Measurements from ENCODE around the gene RBBP9. TPM values are rescaled to one million over a fixed set of nuclear protein-coding genes. Genes with fewer than 3 reads are reported as not detected.

Gene RBBP9
- total and polyA plus RNA-seq, 9 of the 15 experiments (the other 6 are each of a cell fraction or from before 2014, with no cell fraction given) = 0.94 to 4.4 (median 2.5) TPM

DNA sequence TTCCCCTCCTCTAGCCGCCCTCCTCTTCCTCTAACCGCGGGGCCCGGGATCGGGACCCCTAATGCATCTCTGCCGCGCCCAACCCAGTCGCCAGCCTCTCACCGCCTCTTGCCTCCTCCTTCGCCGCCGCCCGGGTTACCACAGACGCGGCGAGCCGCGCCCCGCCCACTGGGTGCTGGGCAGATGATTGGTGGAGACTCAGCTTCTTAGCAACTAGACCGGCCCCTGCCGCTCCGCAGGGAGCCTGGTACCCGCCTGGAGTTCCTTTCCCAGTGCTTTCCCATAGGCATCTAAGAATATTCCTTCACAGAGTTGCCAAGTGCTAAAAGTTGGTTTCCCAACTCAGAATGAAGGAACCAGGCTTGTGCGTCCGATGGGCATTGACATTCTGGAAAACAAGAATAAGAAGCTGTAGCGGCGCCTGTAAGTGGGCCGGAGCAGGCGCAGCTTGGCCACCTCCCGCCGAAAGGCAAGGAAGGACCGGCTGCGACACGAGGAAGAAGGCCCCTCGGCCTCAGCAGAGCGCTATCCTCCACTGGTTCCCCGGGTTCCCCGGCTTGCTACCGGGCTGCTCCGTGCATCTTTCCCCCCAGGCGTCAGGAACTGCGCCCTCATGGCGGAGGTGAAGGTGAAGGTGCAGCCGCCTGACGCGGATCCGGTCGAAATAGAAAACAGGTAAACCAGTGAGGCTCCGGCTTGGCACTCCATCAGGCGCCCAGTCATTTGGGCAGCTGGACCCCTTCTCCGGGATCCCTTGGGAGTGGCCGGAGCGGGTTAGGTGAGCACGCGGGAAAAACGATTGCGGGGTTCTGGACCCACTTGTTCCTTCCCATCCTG lies 29.9 kb downstream of the RBBP9 start, which contains the start of the genes DZANK1 and POLR3F (continued):
- TF ChIP-seq, protein P1, sequence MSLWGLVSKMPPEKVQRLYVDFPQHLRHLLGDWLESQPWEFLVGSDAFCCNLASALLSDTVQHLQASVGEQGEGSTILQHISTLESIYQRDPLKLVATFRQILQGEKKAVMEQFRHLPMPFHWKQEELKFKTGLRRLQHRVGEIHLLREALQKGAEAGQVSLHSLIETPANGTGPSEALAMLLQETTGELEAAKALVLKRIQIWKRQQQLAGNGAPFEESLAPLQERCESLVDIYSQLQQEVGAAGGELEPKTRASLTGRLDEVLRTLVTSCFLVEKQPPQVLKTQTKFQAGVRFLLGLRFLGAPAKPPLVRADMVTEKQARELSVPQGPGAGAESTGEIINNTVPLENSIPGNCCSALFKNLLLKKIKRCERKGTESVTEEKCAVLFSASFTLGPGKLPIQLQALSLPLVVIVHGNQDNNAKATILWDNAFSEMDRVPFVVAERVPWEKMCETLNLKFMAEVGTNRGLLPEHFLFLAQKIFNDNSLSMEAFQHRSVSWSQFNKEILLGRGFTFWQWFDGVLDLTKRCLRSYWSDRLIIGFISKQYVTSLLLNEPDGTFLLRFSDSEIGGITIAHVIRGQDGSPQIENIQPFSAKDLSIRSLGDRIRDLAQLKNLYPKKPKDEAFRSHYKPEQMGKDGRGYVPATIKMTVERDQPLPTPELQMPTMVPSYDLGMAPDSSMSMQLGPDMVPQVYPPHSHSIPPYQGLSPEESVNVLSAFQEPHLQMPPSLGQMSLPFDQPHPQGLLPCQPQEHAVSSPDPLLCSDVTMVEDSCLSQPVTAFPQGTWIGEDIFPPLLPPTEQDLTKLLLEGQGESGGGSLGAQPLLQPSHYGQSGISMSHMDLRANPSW (CRISPR knock-in tag; IDR thresholded peaks at IDR 0.05) = no peak
- TF ChIP-seq, protein P2, sequence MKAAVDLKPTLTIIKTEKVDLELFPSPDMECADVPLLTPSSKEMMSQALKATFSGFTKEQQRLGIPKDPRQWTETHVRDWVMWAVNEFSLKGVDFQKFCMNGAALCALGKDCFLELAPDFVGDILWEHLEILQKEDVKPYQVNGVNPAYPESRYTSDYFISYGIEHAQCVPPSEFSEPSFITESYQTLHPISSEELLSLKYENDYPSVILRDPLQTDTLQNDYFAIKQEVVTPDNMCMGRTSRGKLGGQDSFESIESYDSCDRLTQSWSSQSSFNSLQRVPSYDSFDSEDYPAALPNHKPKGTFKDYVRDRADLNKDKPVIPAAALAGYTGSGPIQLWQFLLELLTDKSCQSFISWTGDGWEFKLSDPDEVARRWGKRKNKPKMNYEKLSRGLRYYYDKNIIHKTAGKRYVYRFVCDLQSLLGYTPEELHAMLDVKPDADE (conservative IDR thresholded peaks at IDR 0.05; ENCODE audit: control insufficient read depth, low read depth, low read length) = no peak; the same call in 1 of the 2 replicates
- no peak for TF ChIP-seq ZNF785 (CRISPR knock-in tag; IDR thresholded peaks at IDR 0.05)
- TF ChIP-seq HCFC1 (IDR thresholded peaks at IDR 0.05; ENCODE audit: low read depth, low read length) = peak; percentile 89
- TF ChIP-seq, protein P3, sequence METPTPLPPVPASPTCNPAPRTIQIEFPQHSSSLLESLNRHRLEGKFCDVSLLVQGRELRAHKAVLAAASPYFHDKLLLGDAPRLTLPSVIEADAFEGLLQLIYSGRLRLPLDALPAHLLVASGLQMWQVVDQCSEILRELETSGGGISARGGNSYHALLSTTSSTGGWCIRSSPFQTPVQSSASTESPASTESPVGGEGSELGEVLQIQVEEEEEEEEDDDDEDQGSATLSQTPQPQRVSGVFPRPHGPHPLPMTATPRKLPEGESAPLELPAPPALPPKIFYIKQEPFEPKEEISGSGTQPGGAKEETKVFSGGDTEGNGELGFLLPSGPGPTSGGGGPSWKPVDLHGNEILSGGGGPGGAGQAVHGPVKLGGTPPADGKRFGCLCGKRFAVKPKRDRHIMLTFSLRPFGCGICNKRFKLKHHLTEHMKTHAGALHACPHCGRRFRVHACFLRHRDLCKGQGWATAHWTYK (CRISPR knock-in tag; IDR thresholded peaks at IDR 0.05) = no peak
- no peak for TF ChIP-seq ZNF146 (CRISPR knock-in tag; IDR thresholded peaks at IDR 0.05; ENCODE audit: unreplicated experiment)
- no peak for TF ChIP-seq HMG20B (CRISPR knock-in tag; IDR thresholded peaks at IDR 0.05)
- no peak for TF ChIP-seq NR1H2 (CRISPR knock-in tag; IDR thresholded peaks at IDR 0.05)
- no peak for TF ChIP-seq COPS2 (conservative IDR thresholded peaks at IDR 0.05)
- TF ChIP-seq U2AF2 (optimal IDR thresholded peaks at IDR 0.05; ENCODE audit: low read depth, low read length) = no peak
- TF ChIP-seq KLF1 (tag; IDR thresholded peaks at IDR 0.05) = no peak
- no peak for TF ChIP-seq XRCC4 (IDR thresholded peaks at IDR 0.05; ENCODE audit: extremely low read depth, insufficient read depth, insufficient read length)
- TF ChIP-seq KLF6 (CRISPR knock-in tag; IDR thresholded peaks at IDR 0.05; ENCODE audit: borderline replicate concordance) = no peak
- TF ChIP-seq HDGF (IDR thresholded peaks at IDR 0.05) = no peak
- TF ChIP-seq GTF2A2 (tag; IDR thresholded peaks at IDR 0.05) = no peak
- no peak for TF ChIP-seq PURB (CRISPR knock-in tag; IDR thresholded peaks at IDR 0.05; ENCODE audit: low read depth)
- TF ChIP-seq HMGN3 (IDR thresholded peaks at IDR 0.05; ENCODE audit: borderline replicate concordance, extremely low read depth, insufficient read length, low read depth, low read length) = no peak
- peak; percentile 33; the same call in 1 of the 2 replicates for TF ChIP-seq TOE1 (IDR thresholded peaks at IDR 0.05; ENCODE audit: borderline replicate concordance)
- TF ChIP-seq TOE1 (CRISPR knock-in tag; IDR thresholded peaks at IDR 0.05; ENCODE audit: borderline replicate concordance, low read depth) = no peak
- TF ChIP-seq, protein P4, sequence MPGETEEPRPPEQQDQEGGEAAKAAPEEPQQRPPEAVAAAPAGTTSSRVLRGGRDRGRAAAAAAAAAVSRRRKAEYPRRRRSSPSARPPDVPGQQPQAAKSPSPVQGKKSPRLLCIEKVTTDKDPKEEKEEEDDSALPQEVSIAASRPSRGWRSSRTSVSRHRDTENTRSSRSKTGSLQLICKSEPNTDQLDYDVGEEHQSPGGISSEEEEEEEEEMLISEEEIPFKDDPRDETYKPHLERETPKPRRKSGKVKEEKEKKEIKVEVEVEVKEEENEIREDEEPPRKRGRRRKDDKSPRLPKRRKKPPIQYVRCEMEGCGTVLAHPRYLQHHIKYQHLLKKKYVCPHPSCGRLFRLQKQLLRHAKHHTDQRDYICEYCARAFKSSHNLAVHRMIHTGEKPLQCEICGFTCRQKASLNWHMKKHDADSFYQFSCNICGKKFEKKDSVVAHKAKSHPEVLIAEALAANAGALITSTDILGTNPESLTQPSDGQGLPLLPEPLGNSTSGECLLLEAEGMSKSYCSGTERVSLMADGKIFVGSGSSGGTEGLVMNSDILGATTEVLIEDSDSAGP (CRISPR knock-in tag; IDR thresholded peaks at IDR 0.05) = no peak
- no peak for TF ChIP-seq RBM25 (IDR thresholded peaks at IDR 0.05; ENCODE audit: low read depth, low read length, severe bottlenecking)
- TF ChIP-seq SMAD3 (CRISPR knock-in tag; conservative IDR thresholded peaks at IDR 0.05) = no peak

Data from K562 (cell line).